Kasumi-1 (cell line): Measurements from ENCODE around the gene USP34.

Experiments
- DNase-seq, 2 experiments: peaks; one replicate each; lab custom pipeline; 2025; lab: John Stamatoyannopoulos, UW

USP34 gene

GRCh38 chr2:61371027-61371426, 99.9 kb downstream of the USP34 start:
- no peak for DNase-seq

GRCh38 chr2:61368687-61369665, 101.9 kb downstream of the USP34 start:
- peak in 1 of 2 experiments; percentile 7 for DNase-seq

- DNase-seq, result no peak
Observed at GRCh38 chr2:61367177-61367576, 103.7 kb downstream of the USP34 start.

GRCh38 chr2:61363580-61363979, 107.3 kb downstream of the USP34 start:
- no peak for DNase-seq

GRCh38 chr2:61362873-61363272, 108.0 kb downstream of the USP34 start:
- no peak for DNase-seq

GRCh38 chr2:61361068-61361467, 109.8 kb downstream of the USP34 start:
- no peak for DNase-seq

GRCh38 chr2:61359058-61359457, 111.8 kb downstream of the USP34 start:
- DNase-seq, result no peak

GRCh38 chr2:61357681-61358080, 113.2 kb downstream of the USP34 start:
- no peak for DNase-seq

- DNase-seq, result no peak
Observed at GRCh38 chr2:61356958-61357350, 113.9 kb downstream of the USP34 start.

- DNase-seq, result no peak
Observed at GRCh38 chr2:61356261-61356957, 114.5 kb downstream of the USP34 start.

- DNase-seq, result no peak
Observed at GRCh38 chr2:61354543-61355197, 116.2 kb downstream of the USP34 start.

- DNase-seq, result no peak
Observed at GRCh38 chr2:61353909-61354308, 117.0 kb downstream of the USP34 start.

GRCh38 chr2:61350777-61351176, 120.1 kb downstream of the USP34 start:
- no peak for DNase-seq

- no peak for DNase-seq
Observed at GRCh38 chr2:61343141-61343540, 127.7 kb downstream of the USP34 start.

- no peak for DNase-seq
Observed at GRCh38 chr2:61340242-61340641, 130.6 kb downstream of the USP34 start.

GRCh38 chr2:61338447-61338846, 132.4 kb downstream of the USP34 start:
- DNase-seq, result no peak

GRCh38 chr2:61335187-61335586, 135.7 kb downstream of the USP34 start:
- DNase-seq, result no peak

GRCh38 chr2:61334466-61334865, 136.4 kb downstream of the USP34 start:
- no peak for DNase-seq

GRCh38 chr2:61328707-61329251, 142.1 kb downstream of the USP34 start:
- DNase-seq, result no peak

- DNase-seq, result no peak
Observed at GRCh38 chr2:61327173-61327572, 143.7 kb downstream of the USP34 start.

GRCh38 chr2:61326423-61326822, 144.5 kb downstream of the USP34 start:
- DNase-seq, result no peak

GRCh38 chr2:61320181-61320580, 150.7 kb downstream of the USP34 start:
- DNase-seq, result no peak
